Neural cell (in vitro differentiated cells): ENCODE measurements around the gene RECQL. TPM values are rescaled to one million over a fixed set of nuclear protein-coding genes. Genes with fewer than 3 reads are reported as not detected.

Experiments
- H2AFZ ChIP-seq: fragments of 200-600, 300-800 bp; sonication (generic), shearing (Covaris generic); 2 replicates; pipeline ENCODE4 v1.6.0; 2014; ENCODE audit warnings: low read depth, mild to moderate bottlenecking, antibody characterized with exemption, low read length, moderate library complexity
- H3F3A ChIP-seq: fragments of 200-600 bp; shearing (Covaris generic); 2 replicates; pipeline ENCODE4 v1.6.1; 2016; ENCODE audit warnings: mild to moderate bottlenecking, moderate library complexity, mixed read lengths, antibody characterized with exemption, low read length; ENCODE audit not compliant: insufficient read depth, poor library complexity, severe bottlenecking
- H3K27ac ChIP-seq: fragments of 200-600, 300-800 bp; sonication (generic), shearing (Covaris generic); 2 replicates; pipeline ENCODE4 v1.5.1; 2014; ENCODE audit warnings: mild to moderate bottlenecking, low read length, moderate library complexity
- H3K27me3 ChIP-seq: fragments of 300-800, 200-600 bp; sonication (generic), shearing (Covaris generic); 2 replicates; pipeline ENCODE4 v1.6.0; 2014; ENCODE audit warnings: mild to moderate bottlenecking, low read depth, low read length, moderate library complexity; ENCODE audit not compliant: insufficient read depth
- H3K36me3 ChIP-seq: fragments of 300-800, 200-600 bp; sonication (generic), shearing (Covaris generic); 2 replicates; pipeline ENCODE4 v1.5.1; 2014; ENCODE audit warnings: mild to moderate bottlenecking, antibody characterized with exemption, low read length, moderate library complexity; ENCODE audit not compliant: insufficient read depth
- H3K4me2 ChIP-seq: fragments of 300-800, 200-600 bp; sonication (generic), shearing (Covaris generic); 2 replicates; pipeline ENCODE4 v1.6.0; 2014; ENCODE audit warnings: mild to moderate bottlenecking, low read length
- H3K4me3 ChIP-seq: fragments of 300-800, 200-600 bp; sonication (generic), shearing (Covaris generic); 2 replicates; pipeline ENCODE4 v1.5.1; 2014; ENCODE audit warnings: mild to moderate bottlenecking, low read length, moderate library complexity
- H3K79me2 ChIP-seq: fragments of 200-600 bp; shearing (Covaris generic); replicated peaks from 2 replicates; pipeline ENCODE4 v1.6.0; 2014; ENCODE audit warnings: mild to moderate bottlenecking, low read length, moderate library complexity; ENCODE audit not compliant: insufficient read depth
- H3K9ac ChIP-seq: fragments of 300-800, 200-600 bp; sonication (generic), shearing (Covaris generic); 2 replicates; pipeline ENCODE4 v1.6.1; 2016; ENCODE audit warnings: mild to moderate bottlenecking, low read length, mixed read lengths
- H3K9me2 ChIP-seq: fragments of 200-600 bp; shearing (Covaris generic); 2 replicates; pipeline ENCODE4 v1.6.1; 2016; ENCODE audit warnings: mild to moderate bottlenecking, low read length, mixed read lengths; ENCODE audit not compliant: insufficient read depth
- H3K9me3 ChIP-seq: fragments of 200-600, 300-800 bp; sonication (generic), shearing (Covaris generic); 2 replicates; pipeline ENCODE4 v1.6.1; 2016; ENCODE audit warnings: mild to moderate bottlenecking, mixed run types, low read length, moderate library complexity, mixed read lengths
- H4K20me1 ChIP-seq: fragments of 200-600 bp; shearing (Covaris generic); 2 replicates; pipeline ENCODE4 v1.6.1; 2016; ENCODE audit warnings: mild to moderate bottlenecking, mixed run types; ENCODE audit not compliant: insufficient read depth
- EP300 ChIP-seq: fragments of 450-650 bp; conservative IDR thresholded peaks from 2 replicates; pipeline ENCODE4 v1.6.1; 2014; ENCODE audit warnings: antibody characterized with exemption, mild to moderate bottlenecking, moderate library complexity; ENCODE audit not compliant: poor library complexity, severe bottlenecking
- EZH2 ChIP-seq: fragments of 200-600, 300-800 bp; shearing (Covaris generic), sonication (generic); IDR thresholded peaks from 2 replicates; pipeline ENCODE4 v1.6.1; 2014; ENCODE audit warnings: antibody characterized with exemption, low read length, borderline replicate concordance, mild to moderate bottlenecking; ENCODE audit not compliant: insufficient read depth, poor library complexity, severe bottlenecking
- MXI1 ChIP-seq: fragments of 450-650 bp; conservative IDR thresholded peaks from 2 replicates; pipeline ENCODE4 v1.6.1; 2014; ENCODE audit warnings: antibody characterized with exemption, mild to moderate bottlenecking; ENCODE audit not compliant: poor library complexity, severe bottlenecking
- POLR2AphosphoS5 ChIP-seq: IDR thresholded peaks from 2 replicates; pipeline ENCODE4 v1.6.1; 2012
- RAD21 ChIP-seq: fragments of 450-650 bp; conservative IDR thresholded peaks from 2 replicates; pipeline ENCODE4 v1.6.1; 2014; ENCODE audit warnings: antibody characterized with exemption, mild to moderate bottlenecking, moderate library complexity
- SMC3 ChIP-seq: fragments of 450-650 bp; conservative IDR thresholded peaks from 2 replicates; pipeline ENCODE4 v1.6.1; 2014; ENCODE audit warnings: antibody characterized with exemption, mild to moderate bottlenecking, moderate library complexity; ENCODE audit not compliant: poor library complexity
- TAF1 ChIP-seq: IDR thresholded peaks from 2 replicates; pipeline ENCODE4 v1.6.1; 2012; ENCODE audit warnings: low read depth
- polyA plus RNA-seq: library from polyadenylated mRNA; depleted of rRNA; stranded (reverse); fragments of >200 nt; gene quantifications from 2 replicates; pipeline ENCODE4 v1.2.3, GENCODE V29; 2014
- TF ChIP-seq, protein P1 (sequence below): IDR thresholded peaks from 2 replicates; pipeline ENCODE4 v1.6.1; 2012; ENCODE audit warnings: borderline replicate concordance
- TF ChIP-seq, protein P2 (sequence below): fragments of 450-650 bp; IDR thresholded peaks from 2 replicates; pipeline ENCODE4 v1.5.1; 2014; ENCODE audit warnings: antibody characterized with exemption, mild to moderate bottlenecking, moderate library complexity; ENCODE audit not compliant: poor library complexity, severe bottlenecking

Gene RECQL
- polyA plus RNA-seq, 1 donor from 2014 or later = 29.2 TPM

DNA sequence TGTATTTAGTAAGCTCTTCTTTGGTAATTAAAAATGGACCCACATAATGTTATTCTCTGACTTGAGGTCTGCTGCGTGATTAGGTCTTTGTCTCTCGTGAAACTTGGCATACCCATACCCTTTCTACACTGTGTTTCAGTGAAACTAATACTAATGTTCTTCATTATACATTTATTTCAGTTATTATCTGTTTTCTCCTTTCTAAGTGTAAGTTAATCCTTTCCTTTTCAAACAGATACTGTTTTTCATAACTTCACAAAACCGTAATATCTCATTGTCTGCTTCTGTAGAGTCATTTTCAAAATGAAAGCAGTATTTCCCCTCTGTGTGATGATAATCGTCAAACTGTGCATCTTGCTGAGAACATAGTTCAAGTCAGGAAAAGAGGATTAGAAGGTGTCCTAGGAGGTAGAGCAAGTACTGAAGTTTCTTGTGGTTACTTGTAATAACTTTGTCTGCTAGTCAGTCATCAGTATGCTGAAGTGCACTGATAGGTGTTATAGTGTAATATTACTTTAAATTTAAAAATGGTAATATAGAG, 48.1 kb downstream of the RECQL start:
- H3K27me3 ChIP-seq = no peaks in the 10 kb centered on the region
- H3K27ac ChIP-seq = no peak overlapping the region
- H3K79me2 ChIP-seq = no peaks in the 10 kb centered on the region
- H3K4me3 ChIP-seq = no peak overlapping the region
- no peaks in the 10 kb centered on the region for H3K9me2 ChIP-seq
- H4K20me1 ChIP-seq = no peaks in the 10 kb centered on the region
- no peaks in the 10 kb centered on the region for H3K9me3 ChIP-seq
- H3F3A ChIP-seq = no peaks in the 10 kb centered on the region
- H3K36me3 ChIP-seq = no peaks in the 10 kb centered on the region
- no peak overlapping the region for H3K9ac ChIP-seq
- TF ChIP-seq EP300 (no peak), POLR2AphosphoS5 (no peak)
- TF ChIP-seq, protein P1, sequence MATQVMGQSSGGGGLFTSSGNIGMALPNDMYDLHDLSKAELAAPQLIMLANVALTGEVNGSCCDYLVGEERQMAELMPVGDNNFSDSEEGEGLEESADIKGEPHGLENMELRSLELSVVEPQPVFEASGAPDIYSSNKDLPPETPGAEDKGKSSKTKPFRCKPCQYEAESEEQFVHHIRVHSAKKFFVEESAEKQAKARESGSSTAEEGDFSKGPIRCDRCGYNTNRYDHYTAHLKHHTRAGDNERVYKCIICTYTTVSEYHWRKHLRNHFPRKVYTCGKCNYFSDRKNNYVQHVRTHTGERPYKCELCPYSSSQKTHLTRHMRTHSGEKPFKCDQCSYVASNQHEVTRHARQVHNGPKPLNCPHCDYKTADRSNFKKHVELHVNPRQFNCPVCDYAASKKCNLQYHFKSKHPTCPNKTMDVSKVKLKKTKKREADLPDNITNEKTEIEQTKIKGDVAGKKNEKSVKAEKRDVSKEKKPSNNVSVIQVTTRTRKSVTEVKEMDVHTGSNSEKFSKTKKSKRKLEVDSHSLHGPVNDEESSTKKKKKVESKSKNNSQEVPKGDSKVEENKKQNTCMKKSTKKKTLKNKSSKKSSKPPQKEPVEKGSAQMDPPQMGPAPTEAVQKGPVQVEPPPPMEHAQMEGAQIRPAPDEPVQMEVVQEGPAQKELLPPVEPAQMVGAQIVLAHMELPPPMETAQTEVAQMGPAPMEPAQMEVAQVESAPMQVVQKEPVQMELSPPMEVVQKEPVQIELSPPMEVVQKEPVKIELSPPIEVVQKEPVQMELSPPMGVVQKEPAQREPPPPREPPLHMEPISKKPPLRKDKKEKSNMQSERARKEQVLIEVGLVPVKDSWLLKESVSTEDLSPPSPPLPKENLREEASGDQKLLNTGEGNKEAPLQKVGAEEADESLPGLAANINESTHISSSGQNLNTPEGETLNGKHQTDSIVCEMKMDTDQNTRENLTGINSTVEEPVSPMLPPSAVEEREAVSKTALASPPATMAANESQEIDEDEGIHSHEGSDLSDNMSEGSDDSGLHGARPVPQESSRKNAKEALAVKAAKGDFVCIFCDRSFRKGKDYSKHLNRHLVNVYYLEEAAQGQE = no peak
- TF ChIP-seq, protein P2, sequence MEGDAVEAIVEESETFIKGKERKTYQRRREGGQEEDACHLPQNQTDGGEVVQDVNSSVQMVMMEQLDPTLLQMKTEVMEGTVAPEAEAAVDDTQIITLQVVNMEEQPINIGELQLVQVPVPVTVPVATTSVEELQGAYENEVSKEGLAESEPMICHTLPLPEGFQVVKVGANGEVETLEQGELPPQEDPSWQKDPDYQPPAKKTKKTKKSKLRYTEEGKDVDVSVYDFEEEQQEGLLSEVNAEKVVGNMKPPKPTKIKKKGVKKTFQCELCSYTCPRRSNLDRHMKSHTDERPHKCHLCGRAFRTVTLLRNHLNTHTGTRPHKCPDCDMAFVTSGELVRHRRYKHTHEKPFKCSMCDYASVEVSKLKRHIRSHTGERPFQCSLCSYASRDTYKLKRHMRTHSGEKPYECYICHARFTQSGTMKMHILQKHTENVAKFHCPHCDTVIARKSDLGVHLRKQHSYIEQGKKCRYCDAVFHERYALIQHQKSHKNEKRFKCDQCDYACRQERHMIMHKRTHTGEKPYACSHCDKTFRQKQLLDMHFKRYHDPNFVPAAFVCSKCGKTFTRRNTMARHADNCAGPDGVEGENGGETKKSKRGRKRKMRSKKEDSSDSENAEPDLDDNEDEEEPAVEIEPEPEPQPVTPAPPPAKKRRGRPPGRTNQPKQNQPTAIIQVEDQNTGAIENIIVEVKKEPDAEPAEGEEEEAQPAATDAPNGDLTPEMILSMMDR = no peak
- H3K4me2 ChIP-seq = no peak overlapping the region
- H2AFZ ChIP-seq = no peak overlapping the region

GRCh38 chr12:21451529-21451928, 49.9 kb downstream of the RECQL start:
- H3K9me3 ChIP-seq = no peaks in the 10 kb centered on the region
- no peaks in the 10 kb centered on the region for H4K20me1 ChIP-seq
- H3K79me2 ChIP-seq = no peaks in the 10 kb centered on the region
- H3K36me3 ChIP-seq = no peaks in the 10 kb centered on the region
- no peak overlapping the region for H3K4me3 ChIP-seq
- H3K27ac ChIP-seq = no peak overlapping the region
- no peak overlapping the region for H3K4me2 ChIP-seq
- TF ChIP-seq POLR2AphosphoS5 (no peak), EP300 (no peak), TAF1 (no peak), SMC3 (no peak), MXI1 (no peak), EZH2 (no peak), RAD21 (no peak)
- TF ChIP-seq, protein P1 = no peak
- TF ChIP-seq, protein P2 = no peak
- H3K9ac ChIP-seq = no peak overlapping the region
- no peak overlapping the region for H2AFZ ChIP-seq
- no peaks in the 10 kb centered on the region for H3K27me3 ChIP-seq
- H3F3A ChIP-seq = no peaks in the 10 kb centered on the region
- no peaks in the 10 kb centered on the region for H3K9me2 ChIP-seq
